Progenitor cell of endocrine pancreas (in vitro differentiated cells): Measurements from ENCODE around the gene CPLANE1. TPM values are rescaled to one million over a fixed set of nuclear protein-coding genes. Genes with fewer than 3 reads are reported as not detected.
"Not testable (repeated sequence)": the region's sequence is repeated elsewhere in the genome, so short reads cannot be mapped to it uniquely, and the experiment has no call there.

ENCODE experiments used
- DNase-seq: peaks from one replicate; pipeline ENCODE4 v3.0.0; 2021; ENCODE audit warnings: low spot score; ENCODE audit not compliant: unreplicated experiment
- H3K27ac Mint-ChIP-seq: 2 replicates; pipeline ENCODE4 v1.8.0; 2021; ENCODE audit warnings: mild to moderate bottlenecking, moderate library complexity, mixed read lengths
- H3K27me3 Mint-ChIP-seq: 2 replicates; pipeline ENCODE4 v1.8.0; 2021; ENCODE audit warnings: mixed read lengths
- H3K36me3 Mint-ChIP-seq: 2 replicates; pipeline ENCODE4 v1.8.0; 2022; ENCODE audit warnings: mixed read lengths; ENCODE audit not compliant: insufficient read depth
- H3K4me1 Mint-ChIP-seq: 2 replicates; pipeline ENCODE4 v1.8.0; 2021; ENCODE audit warnings: low read depth, mixed read lengths
- H3K4me3 Mint-ChIP-seq: 2 replicates; pipeline ENCODE4 v1.8.0; 2021; ENCODE audit warnings: low read depth, mild to moderate bottlenecking, moderate library complexity, mixed read lengths
- H3K9me3 Mint-ChIP-seq: 2 replicates; pipeline ENCODE4 v1.8.0; 2021; ENCODE audit warnings: low read depth, mixed read lengths
- CTCF ChIP-seq: fragments of 200-600 bp; sonication (generic); IDR thresholded peaks from one replicate; pipeline ENCODE4 v1.5.0; 2021; ENCODE audit warnings: antibody characterized with exemption, mild to moderate bottlenecking; ENCODE audit not compliant: unreplicated experiment
- long read RNA-seq: library from polyadenylated mRNA; unstranded; transcript quantifications from one replicate; pipeline ENCODE4 v2.0.0, GENCODE V29; 2020
- total RNA-seq: library from RNA; stranded (reverse); gene quantifications from 2 replicates; pipeline ENCODE4 v1.2.1, GENCODE V29; 2021

Gene CPLANE1
- total RNA-seq, result 29.4 and 31.2 TPM in 2 replicates
- long read RNA-seq, partial matches to known transcripts, result 10 of 23 reads
- long read RNA-seq, other reads (novel, unspliced or antisense), result 13 of 23 reads

GRCh38 chr5:37248970-37249814 is at the start of gene CPLANE1:
TSS of gene CPLANE1 (minus strand) at chr5:37249376. CDS start at chr5:37247698, 1,678 bp downstream.
- H3K9me3 Mint-ChIP-seq, result no peaks in the 10 kb centered on the region
- peaks cover 2% of the 10 kb centered on the region for H3K36me3 Mint-ChIP-seq
- no peaks in the 10 kb centered on the region for H3K27me3 Mint-ChIP-seq
- DNase-seq, result peak; percentile 76
- H3K4me1 Mint-ChIP-seq, result no peaks in the 10 kb centered on the region
- peak; percentile 29 for TF ChIP-seq CTCF
- H3K4me3 Mint-ChIP-seq, result peak within 1 kb of the TSS; percentile 81
- peak within 1 kb of the TSS; percentile 97 for H3K27ac Mint-ChIP-seq

- peaks cover 34% of the 10 kb centered on the region for H3K36me3 Mint-ChIP-seq
These were observed 47.1 kb upstream of the CPLANE1 start for GRCh38 chr5:37296313-37296712.

GRCh38 chr5:37283214-37283820 is 34.1 kb upstream of the CPLANE1 start:
- Mint-ChIP-seq H3K36me3 (peaks cover 15% of the 10 kb centered on the region), H3K4me3 (no peak overlapping the region), H3K27ac (no peak overlapping the region), H3K9me3 (peaks cover 36% of the 10 kb centered on the region), H3K4me1 (no peaks in the 10 kb centered on the region), H3K27me3 (no peaks in the 10 kb centered on the region)
- DNase-seq, result no peak
- TF ChIP-seq CTCF, result no peak

More at GRCh38 chr5:37296313-37296712, 47.1 kb upstream of the CPLANE1 start:
- H3K4me3 Mint-ChIP-seq, DNase-seq, H3K9me3 Mint-ChIP-seq, H3K27me3 Mint-ChIP-seq, H3K27ac Mint-ChIP-seq, H3K4me1 Mint-ChIP-seq: not testable (repeated sequence)

- no peaks in the 10 kb centered on the region for H3K27me3 Mint-ChIP-seq
These were observed 26.3 kb upstream of the CPLANE1 start for GRCh38 chr5:37275511-37275910.

GRCh38 chr5:37272511-37272910 is 23.3 kb upstream of the CPLANE1 start:
- peaks cover 3% of the 10 kb centered on the region for H3K4me1 Mint-ChIP-seq
- H3K9me3 Mint-ChIP-seq, result peaks cover 22% of the 10 kb centered on the region
- no peak for DNase-seq
- H3K27ac Mint-ChIP-seq, result peak overlapping the region; percentile 84
- no peaks in the 10 kb centered on the region for H3K36me3 Mint-ChIP-seq
- no peak overlapping the region for H3K4me3 Mint-ChIP-seq
- H3K27me3 Mint-ChIP-seq, result no peaks in the 10 kb centered on the region
- TF ChIP-seq CTCF, result no peak

More at GRCh38 chr5:37275511-37275910, 26.3 kb upstream of the CPLANE1 start:
- Mint-ChIP-seq H3K4me3 (no peak overlapping the region), H3K9me3 (peaks cover 25% of the 10 kb centered on the region), H3K36me3 (peaks cover 1% of the 10 kb centered on the region), H3K4me1 (peaks cover 3% of the 10 kb centered on the region), H3K27ac (no peak overlapping the region)
- no peak for DNase-seq
- TF ChIP-seq CTCF, result no peak

- H3K4me3 Mint-ChIP-seq, DNase-seq, H3K4me1 Mint-ChIP-seq, H3K36me3 Mint-ChIP-seq, H3K27me3 Mint-ChIP-seq, H3K27ac Mint-ChIP-seq: not testable (repeated sequence)
- H3K9me3 Mint-ChIP-seq, result peaks cover 31% of the 10 kb centered on the region
These were observed 18.9 kb upstream of the CPLANE1 start for GRCh38 chr5:37268100-37268499.
